ENCODE results near the gene POFUT2.

The POFUT2 gene

DNA sequence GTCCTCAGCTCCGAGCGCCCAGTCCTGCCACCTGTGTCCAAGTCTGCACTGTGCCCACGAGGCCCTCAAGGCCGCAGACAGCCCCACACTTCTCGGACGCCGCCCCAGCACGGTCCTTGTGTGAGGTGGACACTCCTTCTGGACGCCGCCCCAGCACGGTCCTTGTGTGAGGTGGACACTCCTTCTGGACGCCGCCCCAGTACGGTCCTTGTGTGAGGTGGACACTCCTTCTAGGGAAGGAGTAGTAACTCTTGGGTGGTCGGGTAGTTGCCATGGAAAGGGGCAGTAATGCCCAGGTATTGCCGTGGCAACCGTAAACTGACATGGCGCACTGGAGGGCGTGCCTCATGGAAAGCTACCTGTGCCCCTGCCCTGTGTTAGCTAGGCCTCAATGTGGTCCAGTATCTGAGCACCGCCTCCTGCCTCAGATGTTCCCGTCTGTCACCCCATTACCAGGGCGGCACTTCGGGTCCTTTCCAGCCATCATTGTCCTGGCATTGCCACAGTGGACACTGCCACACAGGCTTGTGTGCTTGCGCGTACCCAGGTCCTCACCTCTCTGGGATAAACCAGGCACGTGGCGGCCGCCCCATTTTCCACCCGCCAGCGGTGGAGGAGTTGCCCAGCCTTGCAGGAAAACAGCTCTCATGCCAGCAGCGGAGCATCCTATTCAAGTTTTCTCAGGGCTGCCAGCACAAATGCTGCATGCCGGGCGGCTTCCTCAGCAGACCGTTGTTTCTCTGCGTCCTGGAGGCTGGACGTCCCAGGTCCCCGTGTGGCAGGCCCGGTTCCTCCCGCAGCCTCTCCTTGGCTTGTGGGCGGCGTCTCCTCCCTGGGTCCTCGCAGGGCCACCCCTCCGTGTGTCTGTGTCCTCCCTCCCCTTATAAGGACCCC, 40.8 kb upstream of the POFUT2 start:
- H3K4me3 ChIP-seq (replicated peaks; ENCODE audit: insufficient read depth, low read length) = no peak overlapping the region
- no peak overlapping the region for H3K27ac ChIP-seq (replicated peaks)
- no peak for DNase-seq (ENCODE audit: low read depth in 1 of 2, low spot score in 1 of 2)

DNA sequence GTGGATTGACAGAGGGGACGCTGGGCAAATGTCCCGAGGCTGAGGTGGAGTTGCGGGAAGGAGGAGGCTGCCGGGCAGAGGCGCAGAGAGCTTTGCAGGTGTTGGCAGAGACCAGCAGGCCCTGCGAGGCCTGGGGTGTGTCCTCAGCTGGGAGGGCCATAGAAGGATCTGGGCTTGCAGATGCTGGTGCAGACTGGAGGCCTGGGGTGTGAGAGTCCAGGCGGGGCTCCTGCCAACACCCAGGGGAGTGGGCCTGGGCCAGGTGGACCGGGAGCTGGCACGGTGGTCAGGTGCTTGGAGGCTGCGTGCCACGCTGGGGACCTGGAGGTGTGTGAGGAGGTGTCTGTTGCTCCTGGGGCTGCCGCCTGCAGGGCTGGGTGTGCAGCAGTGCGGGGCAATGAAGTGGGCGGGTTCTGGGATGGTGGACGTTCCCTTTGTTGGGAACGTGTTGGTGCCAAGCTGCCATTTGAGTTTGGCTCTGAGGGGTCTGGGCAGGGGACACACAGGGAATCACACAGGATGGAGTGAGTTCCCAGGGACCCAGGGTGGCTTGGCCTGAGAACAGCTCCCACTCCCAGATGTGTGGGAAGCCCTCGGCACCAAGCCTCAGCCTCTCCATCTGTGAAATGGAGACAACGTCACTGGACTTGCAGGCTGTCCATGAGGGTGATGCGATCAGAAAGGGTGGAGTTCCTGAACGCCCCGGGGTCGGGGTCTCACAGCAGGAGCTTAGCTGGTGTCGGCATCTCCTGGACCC, 39.9 kb upstream of the POFUT2 start:
- Histone ChIP-seq H3K27ac (replicated peaks) (no peak overlapping the region), H3K27me3 (ENCODE audit: insufficient read depth, poor library complexity, severe bottlenecking) (peaks cover 2% of the 10 kb centered on the region), H3K4me3 (replicated peaks; ENCODE audit: insufficient read depth, low read length) (no peak overlapping the region)
- no peak for DNase-seq (ENCODE audit: low read depth in 1 of 2, low spot score in 1 of 2)
- TF ChIP-seq CTCF (IDR thresholded peaks at IDR 0.05; ENCODE audit: insufficient read depth, low read length) (no peak), REST (IDR thresholded peaks at IDR 0.05; ENCODE audit: insufficient replicate concordance, low read depth) (no peak), GABPA (IDR thresholded peaks at IDR 0.05; ENCODE audit: low read depth) (no peak), SPI1 (IDR thresholded peaks at IDR 0.05; ENCODE audit: borderline replicate concordance, low read depth) (no peak), POLR2AphosphoS5 (IDR thresholded peaks at IDR 0.05; ENCODE audit: low read depth) (no peak)

More for the DNA sequence above, 40.8 kb upstream of the POFUT2 start:
- peaks cover 4% of the 10 kb centered on the region for H3K27me3 ChIP-seq (ENCODE audit: insufficient read depth, poor library complexity, severe bottlenecking)
- TF ChIP-seq REST (IDR thresholded peaks at IDR 0.05; ENCODE audit: insufficient replicate concordance, low read depth) = no peak

- peaks cover 2% of the 10 kb centered on the region for H3K27me3 ChIP-seq (ENCODE audit: insufficient read depth, poor library complexity, severe bottlenecking)
- H3K27ac ChIP-seq (replicated peaks) = no peak overlapping the region
- TF ChIP-seq POLR2AphosphoS5 (IDR thresholded peaks at IDR 0.05; ENCODE audit: low read depth) = no peak
- no peak for TF ChIP-seq REST (IDR thresholded peaks at IDR 0.05; ENCODE audit: insufficient replicate concordance, low read depth)
- TF ChIP-seq GABPA (IDR thresholded peaks at IDR 0.05; ENCODE audit: low read depth) = no peak
- TF ChIP-seq SPI1 (IDR thresholded peaks at IDR 0.05; ENCODE audit: borderline replicate concordance, low read depth) = no peak
- no peak for TF ChIP-seq CTCF (IDR thresholded peaks at IDR 0.05; ENCODE audit: insufficient read depth, low read length)
- H3K4me3 ChIP-seq (replicated peaks; ENCODE audit: insufficient read depth, low read length) = no peak overlapping the region
- DNase-seq (ENCODE audit: low read depth in 1 of 2, low spot score in 1 of 2) = no peak
Measured at GRCh38 chr21:45326891-45327440, 39.3 kb upstream of the POFUT2 start.
